Measurements from ENCODE around the gene GNAO1.

DNA sequence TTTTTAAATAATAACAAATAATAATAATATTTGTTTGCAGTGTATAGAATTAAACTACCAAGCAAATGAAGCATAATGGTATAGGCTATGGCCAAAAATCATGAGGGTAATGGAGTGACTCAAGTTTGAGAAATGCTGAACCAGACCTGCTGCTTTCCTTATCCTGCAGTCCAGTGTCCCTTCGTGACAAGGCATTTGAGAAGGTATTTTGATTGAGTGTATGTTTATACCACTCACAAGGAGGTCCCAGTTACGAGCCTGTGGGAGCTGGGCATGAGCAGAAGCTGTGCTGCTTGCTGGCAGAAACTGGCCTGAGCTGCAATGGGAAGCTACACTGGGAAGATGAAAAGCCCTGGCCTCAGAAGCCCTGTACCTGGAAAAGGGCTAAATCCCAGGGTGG lies 50.3 kb downstream of the GNAO1 start:
- TF ChIP-seq, protein P1, sequence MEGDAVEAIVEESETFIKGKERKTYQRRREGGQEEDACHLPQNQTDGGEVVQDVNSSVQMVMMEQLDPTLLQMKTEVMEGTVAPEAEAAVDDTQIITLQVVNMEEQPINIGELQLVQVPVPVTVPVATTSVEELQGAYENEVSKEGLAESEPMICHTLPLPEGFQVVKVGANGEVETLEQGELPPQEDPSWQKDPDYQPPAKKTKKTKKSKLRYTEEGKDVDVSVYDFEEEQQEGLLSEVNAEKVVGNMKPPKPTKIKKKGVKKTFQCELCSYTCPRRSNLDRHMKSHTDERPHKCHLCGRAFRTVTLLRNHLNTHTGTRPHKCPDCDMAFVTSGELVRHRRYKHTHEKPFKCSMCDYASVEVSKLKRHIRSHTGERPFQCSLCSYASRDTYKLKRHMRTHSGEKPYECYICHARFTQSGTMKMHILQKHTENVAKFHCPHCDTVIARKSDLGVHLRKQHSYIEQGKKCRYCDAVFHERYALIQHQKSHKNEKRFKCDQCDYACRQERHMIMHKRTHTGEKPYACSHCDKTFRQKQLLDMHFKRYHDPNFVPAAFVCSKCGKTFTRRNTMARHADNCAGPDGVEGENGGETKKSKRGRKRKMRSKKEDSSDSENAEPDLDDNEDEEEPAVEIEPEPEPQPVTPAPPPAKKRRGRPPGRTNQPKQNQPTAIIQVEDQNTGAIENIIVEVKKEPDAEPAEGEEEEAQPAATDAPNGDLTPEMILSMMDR (IDR thresholded peaks at IDR 0.05): no peak
- TF ChIP-seq POLR2A (IDR thresholded peaks at IDR 0.05): no peak
